Measurements from ENCODE around the gene MRPL24.
A peak's percentile ranks its signal among the peaks of the same experiment; 100 is the strongest.

Gene MRPL24

DNA sequence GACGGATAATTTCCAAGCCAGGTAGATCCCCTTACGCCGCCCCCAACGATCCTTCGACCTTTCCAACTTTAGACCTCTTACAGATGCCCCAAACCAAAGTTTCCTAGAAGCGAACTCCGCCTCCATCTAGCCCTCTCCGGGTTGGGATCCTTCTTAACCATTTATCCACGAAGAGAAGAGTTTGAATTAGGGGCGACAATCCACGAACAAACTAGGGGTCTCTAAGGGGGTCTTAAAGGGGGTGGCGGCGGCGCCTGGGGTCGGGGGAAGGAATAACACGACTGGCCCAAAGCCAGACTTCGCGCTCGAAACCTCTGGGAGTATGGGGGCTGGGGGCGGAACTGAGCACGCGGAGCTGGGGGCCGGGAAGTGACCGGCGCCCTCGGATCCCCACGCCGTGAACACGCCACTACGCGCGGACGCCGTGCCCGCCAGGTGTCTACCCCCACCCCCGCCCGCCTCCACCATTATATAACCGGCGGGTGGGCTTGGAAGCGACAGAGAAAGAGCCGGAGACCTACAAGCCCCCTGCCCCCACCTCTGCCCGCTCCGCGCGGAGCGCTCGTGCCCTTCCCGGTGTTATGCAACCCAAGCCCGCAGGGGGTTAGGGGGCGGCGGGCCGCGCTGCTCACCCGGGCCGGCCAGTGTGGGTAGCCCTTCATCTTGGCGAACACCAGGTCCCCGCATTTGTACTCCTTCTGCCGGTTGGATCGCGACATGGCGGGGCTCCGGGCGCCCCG is 10.0 kb upstream of the MRPL24 start:
- Histone ChIP-seq H3K4me3 (peak overlapping the region; percentile 84), H3K4me1 (peaks cover 54% of the 10 kb centered on the region), H3K27me3 (no peaks in the 10 kb centered on the region), H3K9ac (peak overlapping the region; percentile 100), H3K4me2 (peak overlapping the region; percentile 96), H3K36me3 (peaks cover 23% of the 10 kb centered on the region), H3K27ac (peak overlapping the region; percentile 98), H3K9me3 (no peaks in the 10 kb centered on the region), H4K20me1 (peaks cover 21% of the 10 kb centered on the region)
- TF ChIP-seq Cebpa-rat (IDR thresholded peaks at IDR 0.05) = peak; percentile 61; the same call in 1 of the 2 replicates

DNA sequence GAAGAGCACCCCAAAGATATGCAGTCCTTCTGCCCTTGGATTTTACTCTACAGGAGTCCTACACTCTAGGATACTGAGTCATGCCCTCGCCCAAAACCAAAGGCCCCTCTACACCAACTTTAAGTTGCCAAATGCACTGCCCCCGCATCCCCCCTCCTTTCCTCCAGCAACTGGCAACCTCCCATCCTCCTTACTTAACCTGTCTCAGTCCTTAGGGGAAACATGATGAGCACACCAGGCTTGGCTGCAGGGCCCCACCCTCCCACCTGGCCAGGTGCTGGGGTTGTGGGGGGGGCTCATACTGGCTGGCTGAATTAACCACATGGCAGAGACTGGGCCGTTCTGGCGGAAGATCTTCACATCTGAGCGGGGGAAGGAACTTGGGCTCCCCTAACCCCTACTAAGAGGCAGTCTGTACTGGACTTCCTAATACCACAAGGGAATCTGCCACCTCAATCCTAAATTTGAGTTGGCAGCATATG is 9.3 kb upstream of the MRPL24 start:
- H3K27me3 ChIP-seq = no peaks in the 10 kb centered on the region
- peaks cover 27% of the 10 kb centered on the region for H4K20me1 ChIP-seq
- H3K36me3 ChIP-seq = peaks cover 29% of the 10 kb centered on the region
- peak overlapping the region; percentile 98 for H3K27ac ChIP-seq
- peaks cover 54% of the 10 kb centered on the region for H3K4me1 ChIP-seq
- H3K4me3 ChIP-seq = peak overlapping the region; percentile 84
- peak overlapping the region; percentile 96 for H3K4me2 ChIP-seq
- H3K9ac ChIP-seq = peak overlapping the region; percentile 100
- no peaks in the 10 kb centered on the region for H3K9me3 ChIP-seq
- no peak for TF ChIP-seq Cebpa-rat (IDR thresholded peaks at IDR 0.05)

DNA sequence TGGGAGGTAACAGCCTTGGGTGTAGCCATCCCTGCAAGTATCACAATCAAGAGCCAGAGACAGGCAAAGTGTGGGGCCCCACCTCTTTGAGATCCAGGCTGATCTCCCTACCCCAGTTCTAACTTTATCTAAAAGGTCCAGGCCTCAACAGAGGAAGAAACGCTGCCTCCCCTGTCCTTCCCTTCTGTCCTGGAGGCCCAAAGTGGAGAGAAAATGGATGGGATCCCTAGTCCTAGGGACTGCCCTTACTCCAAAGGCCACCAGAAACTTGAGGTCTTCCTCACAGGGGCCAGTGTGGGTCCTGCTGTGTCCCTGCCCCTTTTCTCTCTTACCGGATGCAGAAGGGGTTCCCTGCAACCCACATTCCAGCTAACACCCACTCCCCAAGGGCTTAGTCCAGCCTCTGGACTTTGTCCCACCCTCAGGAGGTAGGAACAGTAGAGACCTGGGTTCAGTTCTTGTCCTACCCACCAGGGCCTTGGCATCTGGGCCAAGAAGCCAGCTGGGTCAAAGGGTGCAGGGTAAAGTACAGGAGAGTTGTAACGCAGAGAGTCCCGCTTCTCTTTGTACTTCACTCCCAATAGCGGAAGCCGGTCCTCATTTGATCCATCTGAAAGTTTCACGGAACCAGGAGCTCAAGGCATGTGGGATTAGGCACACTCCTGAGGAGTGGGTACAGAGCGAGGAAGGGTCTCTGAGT is 8.7 kb upstream of the MRPL24 start:
- Histone ChIP-seq H3K4me2 (peak overlapping the region; percentile 96), H3K9ac (peak overlapping the region; percentile 100), H3K4me1 (peaks cover 54% of the 10 kb centered on the region), H3K27ac (peak overlapping the region; percentile 98), H3K36me3 (peaks cover 36% of the 10 kb centered on the region), H3K9me3 (no peaks in the 10 kb centered on the region), H3K27me3 (no peaks in the 10 kb centered on the region), H4K20me1 (peaks cover 34% of the 10 kb centered on the region), H3K4me3 (peak overlapping the region; percentile 84)
- no peak for TF ChIP-seq Cebpa-rat (IDR thresholded peaks at IDR 0.05)

DNA sequence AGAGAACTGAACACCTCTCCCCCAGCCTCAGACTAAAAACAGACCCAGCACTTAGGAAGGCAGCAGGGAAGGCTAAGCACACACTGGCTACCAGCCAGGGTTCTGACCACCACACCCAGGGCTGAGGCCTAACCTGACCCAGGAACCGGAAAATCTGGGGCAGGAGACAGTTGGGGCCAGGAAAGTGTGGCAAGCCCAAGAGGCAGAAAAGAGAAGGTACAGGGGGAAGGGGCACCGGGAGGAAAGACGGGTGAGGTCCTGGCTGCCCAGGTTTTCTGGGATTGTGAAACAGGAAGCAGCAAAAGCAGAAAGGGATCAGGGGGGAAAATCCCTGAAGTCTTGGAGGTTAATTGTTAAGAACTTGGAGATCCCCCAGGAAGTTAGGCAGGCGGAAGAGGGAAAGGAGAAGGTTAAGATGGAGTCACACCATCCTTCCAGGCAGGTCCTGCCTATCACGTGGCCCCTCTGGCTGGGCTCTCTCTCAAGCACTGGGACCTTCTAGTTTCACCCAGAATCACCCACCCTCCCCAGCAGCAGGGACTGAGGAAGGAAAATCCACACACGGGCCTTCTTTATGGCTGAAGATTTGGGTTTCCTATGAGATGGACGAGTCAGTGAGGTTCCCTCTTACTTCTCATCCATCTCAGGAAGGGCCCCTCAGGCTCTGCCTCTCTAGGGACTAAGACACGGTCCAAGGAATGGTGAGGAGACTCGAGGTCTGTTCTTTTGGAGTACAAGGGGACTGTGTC is 8.0 kb upstream of the MRPL24 start:
- Histone ChIP-seq H3K27ac (peak overlapping the region; percentile 98), H3K4me3 (peak overlapping the region; percentile 84), H3K27me3 (no peaks in the 10 kb centered on the region), H3K36me3 (peaks cover 41% of the 10 kb centered on the region), H4K20me1 (peaks cover 39% of the 10 kb centered on the region), H3K9ac (peak overlapping the region; percentile 100), H3K4me2 (peak overlapping the region; percentile 96), H3K4me1 (peaks cover 50% of the 10 kb centered on the region), H3K9me3 (no peaks in the 10 kb centered on the region)
- no peak for TF ChIP-seq Cebpa-rat (IDR thresholded peaks at IDR 0.05)

DNA sequence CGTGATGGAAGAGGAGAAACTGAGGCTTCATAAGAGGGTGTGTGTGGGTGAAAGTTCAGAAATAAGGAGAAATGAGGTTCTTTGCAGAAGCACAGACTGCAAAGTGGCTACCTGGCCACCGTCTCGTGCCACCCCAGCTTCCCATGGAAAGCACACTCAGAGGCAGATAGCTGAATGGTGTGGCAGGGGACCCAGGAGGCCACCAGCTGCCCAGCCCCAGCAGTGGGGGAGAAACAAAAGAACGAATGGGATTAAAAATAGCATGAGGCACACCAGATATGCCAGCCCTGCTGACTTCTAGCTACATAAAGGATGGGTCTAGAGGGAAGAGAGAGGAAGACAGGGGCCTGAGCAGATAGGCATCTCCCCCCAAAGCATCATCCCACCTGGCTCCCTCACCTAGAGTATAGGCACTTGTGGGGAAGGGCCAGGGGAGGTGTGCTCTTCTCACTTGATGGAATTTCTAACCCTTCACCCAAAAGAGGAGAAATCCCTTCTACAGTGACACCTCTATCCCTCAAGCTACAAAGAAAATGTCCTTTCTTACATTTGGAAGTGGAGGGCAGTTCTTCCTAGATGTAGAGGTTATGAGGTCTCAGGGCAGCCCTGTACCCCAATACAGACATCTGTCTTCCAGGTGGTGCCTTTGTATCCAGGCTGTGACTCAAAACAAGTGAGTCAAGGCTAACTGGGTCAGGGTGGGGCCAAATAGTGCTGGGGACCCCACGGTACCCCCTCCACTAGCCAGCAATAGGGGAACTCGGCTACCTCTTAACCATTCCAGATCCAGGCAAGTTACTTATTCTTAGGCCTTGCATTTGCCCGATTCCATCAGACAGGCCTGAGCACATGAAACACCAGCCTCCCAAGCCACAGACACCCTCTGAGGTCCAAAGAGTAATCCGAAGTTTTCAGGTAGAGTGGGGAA is 7.1 kb upstream of the MRPL24 start:
- H4K20me1 ChIP-seq = peaks cover 48% of the 10 kb centered on the region
- peak overlapping the region; percentile 100 for H3K9ac ChIP-seq

DNA sequence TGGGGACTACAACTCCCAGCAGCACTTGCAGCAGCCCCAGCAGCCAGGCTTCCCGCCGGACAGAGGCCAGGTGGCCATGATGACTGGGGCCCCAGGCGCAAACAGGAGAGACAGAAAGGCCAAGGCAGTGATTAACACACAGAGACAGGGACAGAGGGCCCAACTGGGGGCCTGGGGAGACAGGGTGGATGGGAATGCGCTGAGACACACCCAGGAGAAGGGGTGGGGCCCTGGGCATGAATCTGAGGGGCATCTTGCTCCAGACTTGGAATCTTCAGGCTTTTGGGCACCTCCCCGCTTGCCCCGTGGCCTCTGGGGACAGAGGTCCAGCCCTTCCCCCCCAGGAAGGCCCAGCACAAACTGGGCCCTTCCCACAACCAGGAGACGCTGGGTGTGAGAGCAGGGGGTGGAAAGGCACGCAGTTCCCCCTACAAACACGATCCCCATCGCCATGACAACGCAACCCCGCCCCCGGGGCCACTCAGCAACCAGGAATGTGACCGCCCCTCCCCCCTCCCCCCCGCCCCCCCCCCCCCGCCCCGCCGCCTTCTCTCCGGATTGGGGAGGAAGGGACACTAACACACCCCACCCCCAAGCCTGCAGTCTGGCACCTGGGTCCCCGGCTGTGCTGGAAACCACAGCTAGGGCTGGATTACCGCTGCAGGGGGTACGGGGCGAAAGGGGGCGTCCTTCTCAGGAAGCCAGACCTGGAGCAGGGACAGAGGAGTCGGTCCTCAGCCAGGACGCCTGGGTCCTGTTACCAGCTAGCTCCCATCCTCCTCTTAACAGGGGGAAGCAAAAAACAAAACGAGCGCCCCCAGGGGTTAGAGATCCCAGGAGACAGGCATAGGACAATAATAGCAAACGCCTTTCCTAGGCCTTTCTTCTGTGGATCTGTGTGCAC is 6.1 kb upstream of the MRPL24 start:
- Histone ChIP-seq H3K4me1 (peaks cover 55% of the 10 kb centered on the region), H3K9ac (peak overlapping the region; percentile 100), H3K4me3 (peak overlapping the region; percentile 84), H4K20me1 (peaks cover 58% of the 10 kb centered on the region), H3K27ac (peak overlapping the region; percentile 98), H3K9me3 (no peaks in the 10 kb centered on the region), H3K27me3 (no peaks in the 10 kb centered on the region), H3K4me2 (peak overlapping the region; percentile 96), H3K36me3 (peaks cover 60% of the 10 kb centered on the region)
- TF ChIP-seq Cebpa-rat (IDR thresholded peaks at IDR 0.05) = no peak

More for the DNA sequence above, 7.1 kb upstream of the MRPL24 start:
- H3K27me3 ChIP-seq = no peaks in the 10 kb centered on the region
- peak overlapping the region; percentile 98 for H3K27ac ChIP-seq
- peak overlapping the region; percentile 96 for H3K4me2 ChIP-seq
- no peaks in the 10 kb centered on the region for H3K9me3 ChIP-seq
- peaks cover 50% of the 10 kb centered on the region for H3K36me3 ChIP-seq
- H3K4me3 ChIP-seq = peak overlapping the region; percentile 84
- peaks cover 50% of the 10 kb centered on the region for H3K4me1 ChIP-seq
- no peak for TF ChIP-seq Cebpa-rat (IDR thresholded peaks at IDR 0.05)

DNA sequence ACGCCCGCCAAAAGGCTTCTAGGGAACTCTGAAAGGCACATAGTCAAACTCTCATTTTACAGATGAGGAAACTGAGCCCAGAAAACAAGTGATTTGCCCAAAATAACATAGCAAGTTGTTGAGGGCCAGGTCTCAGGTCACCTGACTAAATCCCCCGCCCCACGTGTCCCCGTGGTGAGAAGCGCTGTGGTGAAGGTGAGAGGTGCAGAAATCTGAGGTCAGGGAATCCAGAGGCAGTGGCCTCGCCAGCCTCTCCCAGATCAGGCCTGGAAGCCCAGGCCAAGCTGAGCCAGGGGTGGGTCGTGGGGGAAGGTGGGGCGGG is 5.5 kb upstream of the MRPL24 start:
- peaks cover 63% of the 10 kb centered on the region for H4K20me1 ChIP-seq
- H3K27me3 ChIP-seq = no peaks in the 10 kb centered on the region
- peak overlapping the region; percentile 84; the same call in 1 of the 2 replicates for H3K4me3 ChIP-seq
- no peaks in the 10 kb centered on the region for H3K9me3 ChIP-seq
- H3K36me3 ChIP-seq = peaks cover 66% of the 10 kb centered on the region
- peak overlapping the region; percentile 96 for H3K4me2 ChIP-seq
- peaks cover 61% of the 10 kb centered on the region for H3K4me1 ChIP-seq
- TF ChIP-seq Cebpa-rat (IDR thresholded peaks at IDR 0.05) = no peak
- peak overlapping the region; percentile 79; the same call in 1 of the 2 replicates for H3K27ac ChIP-seq
- H3K9ac ChIP-seq = no peak overlapping the region

DNA sequence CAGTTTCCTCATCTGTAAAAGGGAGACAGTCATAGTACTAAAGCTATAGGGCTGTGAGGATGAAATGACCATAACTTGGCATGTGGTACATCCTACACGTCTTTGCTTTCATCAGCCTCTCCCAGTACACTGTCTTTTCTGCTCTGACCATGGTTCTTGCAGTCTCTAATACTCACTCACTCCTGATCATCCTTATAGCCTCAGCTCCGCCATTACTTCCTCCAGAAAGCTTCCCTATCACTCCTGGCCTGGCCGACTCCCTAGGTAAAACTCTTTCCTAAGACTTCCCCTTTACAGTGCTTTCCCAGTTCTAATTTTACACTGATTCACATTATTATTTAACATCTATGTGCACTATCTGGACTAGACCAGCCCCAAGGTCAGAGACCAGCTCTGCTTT is 5.0 kb upstream of the MRPL24 start:
- Histone ChIP-seq H3K4me2 (peak overlapping the region; percentile 96), H3K27ac (peak overlapping the region; percentile 26; the same call in 1 of the 2 replicates), H3K4me1 (peaks cover 62% of the 10 kb centered on the region), H3K27me3 (no peaks in the 10 kb centered on the region), H3K36me3 (peaks cover 66% of the 10 kb centered on the region), H3K9ac (no peak overlapping the region), H3K9me3 (no peaks in the 10 kb centered on the region), H4K20me1 (peaks cover 63% of the 10 kb centered on the region), H3K4me3 (no peak overlapping the region)
- TF ChIP-seq Cebpa-rat (IDR thresholded peaks at IDR 0.05) = no peak

All from BLaER1 (cell line).